Activated naive CD4-positive, alpha-beta T cell treated with anti-CD3 and anti-CD28 coated beads for 36 hours (primary cell): ENCODE data around the gene RASSF9. TPM values are rescaled to one million over a fixed set of nuclear protein-coding genes. Genes with fewer than 3 reads are reported as not detected.

Experiments used
- CTCF ChIA-PET: fragments of 350-600 bp; sonication (Branson Sonifier 250); formaldehyde crosslinking; loops from one replicate; lab custom pipeline; 2021; ENCODE audit warnings: antibody characterized with exemption; lab: Charles Lee
- DNase-seq: peaks from one replicate; pipeline ENCODE4 v3.0.0-alpha.2; 2020
- H3K27ac Mint-ChIP-seq: one replicate; pipeline ENCODE4 v1.8.0; 2021; ENCODE audit warnings: mild to moderate bottlenecking, mixed read lengths
- H3K27me3 Mint-ChIP-seq: one replicate; pipeline ENCODE4 v1.8.0; 2021; ENCODE audit warnings: low read depth, mixed read lengths
- H3K36me3 Mint-ChIP-seq: one replicate; pipeline ENCODE4 v1.8.0; 2021; ENCODE audit warnings: low read depth, mixed read lengths
- H3K4me1 Mint-ChIP-seq: one replicate; pipeline ENCODE4 v1.8.0; 2021; ENCODE audit warnings: low read depth, mixed read lengths
- H3K4me3 Mint-ChIP-seq: one replicate; pipeline ENCODE4 v1.8.0; 2021; ENCODE audit warnings: mild to moderate bottlenecking, moderate library complexity, mixed read lengths
- H3K9me3 Mint-ChIP-seq: one replicate; pipeline ENCODE4 v1.8.0; 2021; ENCODE audit warnings: mixed read lengths
- intact Hi-C: fragments of 100-400 bp; cut with micrococcal nuclease; formaldehyde crosslinking; loops from one replicate; pipeline ENCODE4 v1.15.1; 2023
- total RNA-seq, 2 experiments: library from RNA; stranded (reverse); gene quantifications; one replicate each; pipeline ENCODE4 v1.2.3, GENCODE V29; 2021

The RASSF9 gene
- total RNA-seq, 2 experiments from 2014 or later = not detected

- H3K4me1 Mint-ChIP-seq = no peaks in the 10 kb centered on the region
- H3K27ac Mint-ChIP-seq = no peak overlapping the region
- DNase-seq = no peak
- H3K27me3 Mint-ChIP-seq = no peaks in the 10 kb centered on the region
- no peaks in the 10 kb centered on the region for H3K9me3 Mint-ChIP-seq
- no peaks in the 10 kb centered on the region for H3K36me3 Mint-ChIP-seq
- CTCF ChIA-PET = no interaction called here
- H3K4me3 Mint-ChIP-seq = no peak overlapping the region
- intact Hi-C loops = no loop called here
These were observed 22.1 kb downstream of the RASSF9 start for GRCh38 chr12:85814071-85814470.

GRCh38 chr12:85809500-85809899 lies 26.7 kb downstream of the RASSF9 start:
- intact Hi-C loops = no loop called here

GRCh38 chr12:85807730-85808129 lies 28.5 kb downstream of the RASSF9 start:
- Mint-ChIP-seq H3K4me1 (no peaks in the 10 kb centered on the region), H3K9me3 (no peaks in the 10 kb centered on the region), H3K27me3 (no peaks in the 10 kb centered on the region), H3K27ac (no peak overlapping the region), H3K4me3 (no peak overlapping the region), H3K36me3 (no peaks in the 10 kb centered on the region)
- CTCF ChIA-PET = no interaction called here
- no peak for DNase-seq
- intact Hi-C loops = no loop called here

More at GRCh38 chr12:85809500-85809899, 26.7 kb downstream of the RASSF9 start:
- H3K27ac Mint-ChIP-seq = no peak overlapping the region
- no peaks in the 10 kb centered on the region for H3K4me1 Mint-ChIP-seq
- H3K9me3 Mint-ChIP-seq = no peaks in the 10 kb centered on the region
- no peak overlapping the region for H3K4me3 Mint-ChIP-seq
- CTCF ChIA-PET = no interaction called here
- no peaks in the 10 kb centered on the region for H3K36me3 Mint-ChIP-seq
- no peaks in the 10 kb centered on the region for H3K27me3 Mint-ChIP-seq
- no peak for DNase-seq

- H3K27me3 Mint-ChIP-seq = no peaks in the 10 kb centered on the region
- no peak overlapping the region for H3K27ac Mint-ChIP-seq
- H3K36me3 Mint-ChIP-seq = no peaks in the 10 kb centered on the region
- H3K4me1 Mint-ChIP-seq = no peaks in the 10 kb centered on the region
- intact Hi-C loops = no loop called here
- CTCF ChIA-PET = no interaction called here
- H3K4me3 Mint-ChIP-seq = no peak overlapping the region
- no peaks in the 10 kb centered on the region for H3K9me3 Mint-ChIP-seq
- no peak for DNase-seq
These were observed 30.6 kb downstream of the RASSF9 start for GRCh38 chr12:85805654-85806053.

GRCh38 chr12:85804663-85805062 lies 31.5 kb downstream of the RASSF9 start:
- CTCF ChIA-PET = no interaction called here
- no peak overlapping the region for H3K4me3 Mint-ChIP-seq

GRCh38 chr12:85803923-85804322 lies 32.3 kb downstream of the RASSF9 start:
- no peaks in the 10 kb centered on the region for H3K4me1 Mint-ChIP-seq
- H3K27me3 Mint-ChIP-seq = no peaks in the 10 kb centered on the region
- CTCF ChIA-PET = no interaction called here
- no peaks in the 10 kb centered on the region for H3K9me3 Mint-ChIP-seq
- H3K36me3 Mint-ChIP-seq = no peaks in the 10 kb centered on the region
- intact Hi-C loops = no loop called here
- H3K27ac Mint-ChIP-seq = no peak overlapping the region
- no peak for DNase-seq
- H3K4me3 Mint-ChIP-seq = no peak overlapping the region

More at GRCh38 chr12:85804663-85805062, 31.5 kb downstream of the RASSF9 start:
- no peaks in the 10 kb centered on the region for H3K4me1 Mint-ChIP-seq
- no peak for DNase-seq
- H3K27me3 Mint-ChIP-seq = no peaks in the 10 kb centered on the region
- no peak overlapping the region for H3K27ac Mint-ChIP-seq
- no peaks in the 10 kb centered on the region for H3K36me3 Mint-ChIP-seq
- intact Hi-C loops = no loop called here
- no peaks in the 10 kb centered on the region for H3K9me3 Mint-ChIP-seq

GRCh38 chr12:85803231-85803630 lies 33.0 kb downstream of the RASSF9 start:
- intact Hi-C loops = no loop called here
- no peak for DNase-seq
- Mint-ChIP-seq H3K36me3 (no peaks in the 10 kb centered on the region), H3K27me3 (no peaks in the 10 kb centered on the region), H3K27ac (no peak overlapping the region), H3K4me3 (no peak overlapping the region), H3K4me1 (no peaks in the 10 kb centered on the region), H3K9me3 (no peaks in the 10 kb centered on the region)
- CTCF ChIA-PET = no interaction called here

GRCh38 chr12:85798122-85798521 lies 38.1 kb downstream of the RASSF9 start:
- no peak for DNase-seq
- H3K27me3 Mint-ChIP-seq = no peaks in the 10 kb centered on the region
- intact Hi-C loops = no loop called here
- no peaks in the 10 kb centered on the region for H3K9me3 Mint-ChIP-seq
- no peak overlapping the region for H3K4me3 Mint-ChIP-seq
- H3K27ac Mint-ChIP-seq = no peak overlapping the region
- CTCF ChIA-PET = no interaction called here
- no peaks in the 10 kb centered on the region for H3K4me1 Mint-ChIP-seq
- H3K36me3 Mint-ChIP-seq = no peaks in the 10 kb centered on the region

- Mint-ChIP-seq H3K27ac (no peak overlapping the region), H3K9me3 (no peaks in the 10 kb centered on the region), H3K4me3 (no peak overlapping the region), H3K4me1 (no peaks in the 10 kb centered on the region), H3K27me3 (no peaks in the 10 kb centered on the region), H3K36me3 (no peaks in the 10 kb centered on the region)
- CTCF ChIA-PET = no interaction called here
- no peak for DNase-seq
- intact Hi-C loops = no loop called here
These were observed 40.2 kb downstream of the RASSF9 start for GRCh38 chr12:85796001-85796400.

GRCh38 chr12:85794531-85794930 lies 41.7 kb downstream of the RASSF9 start:
- no peak overlapping the region for H3K27ac Mint-ChIP-seq
- H3K9me3 Mint-ChIP-seq = no peaks in the 10 kb centered on the region
- H3K4me1 Mint-ChIP-seq = no peaks in the 10 kb centered on the region
- DNase-seq = no peak
- no peaks in the 10 kb centered on the region for H3K27me3 Mint-ChIP-seq
- intact Hi-C loops = no loop called here
- no peak overlapping the region for H3K4me3 Mint-ChIP-seq
- CTCF ChIA-PET = no interaction called here
- no peaks in the 10 kb centered on the region for H3K36me3 Mint-ChIP-seq

- CTCF ChIA-PET = no interaction called here
- Mint-ChIP-seq H3K27ac (no peak overlapping the region), H3K4me1 (no peaks in the 10 kb centered on the region), H3K36me3 (no peaks in the 10 kb centered on the region), H3K4me3 (no peak overlapping the region), H3K9me3 (peaks cover 3% of the 10 kb centered on the region), H3K27me3 (no peaks in the 10 kb centered on the region)
- intact Hi-C loops = no loop called here
- no peak for DNase-seq
These were observed 52.0 kb downstream of the RASSF9 start for GRCh38 chr12:85784096-85784720.

GRCh38 chr12:85782711-85783110 lies 53.5 kb downstream of the RASSF9 start:
- intact Hi-C loops = no loop called here
- no peaks in the 10 kb centered on the region for H3K36me3 Mint-ChIP-seq
- CTCF ChIA-PET = no interaction called here
- no peak overlapping the region for H3K4me3 Mint-ChIP-seq
- no peak for DNase-seq
- no peak overlapping the region for H3K27ac Mint-ChIP-seq
- H3K9me3 Mint-ChIP-seq = peaks cover 6% of the 10 kb centered on the region
- H3K27me3 Mint-ChIP-seq = no peaks in the 10 kb centered on the region
- no peaks in the 10 kb centered on the region for H3K4me1 Mint-ChIP-seq

- intact Hi-C loops = no loop called here
- no peak for DNase-seq
- no peaks in the 10 kb centered on the region for H3K36me3 Mint-ChIP-seq
These were observed 54.4 kb downstream of the RASSF9 start for GRCh38 chr12:85781766-85782165.

More at GRCh38 chr12:85781766-85782165, 54.4 kb downstream of the RASSF9 start:
- CTCF ChIA-PET = no interaction called here
- no peak overlapping the region for H3K4me3 Mint-ChIP-seq
- no peaks in the 10 kb centered on the region for H3K27me3 Mint-ChIP-seq
- H3K9me3 Mint-ChIP-seq = peaks cover 6% of the 10 kb centered on the region
- no peaks in the 10 kb centered on the region for H3K4me1 Mint-ChIP-seq
- no peak overlapping the region for H3K27ac Mint-ChIP-seq
